K562 (cell line): ENCODE measurements around the gene TP73. TPM values are rescaled to one million over a fixed set of nuclear protein-coding genes. Genes with fewer than 3 reads are reported as not detected.

Experiments used
- ATAC-seq: fragments of 200-7000 bp; cut with Tn5 transposase; 3 replicates; pipeline ENCODE4 v1.9.1; 2020; ENCODE audit warnings: moderate library complexity
- BruUV-seq: library from RNA; stranded (reverse); fragments of 400-500 nt; replicated peaks from 2 replicates; lab custom pipeline; 2021; lab: Mats Ljungman, UMichigan
- CTCF ChIA-PET: fragments of 300-600 bp; formaldehyde crosslinking; extraction: SDS; loops from one replicate; lab custom pipeline; 2021; ENCODE audit warnings: low intra/inter-chr PET ratio; lab: Yijun Ruan, JAX
- POLR2A ChIA-PET: fragments of 300-600, 350-650 bp; sonication (Branson Sonifier 250); formaldehyde crosslinking; extraction: SDS; loops from one replicate; lab custom pipeline; 2021; ENCODE audit warnings: antibody characterized with exemption, inconsistent platforms; lab: Yijun Ruan, JAX
- DNase-seq, 4 experiments: peaks; one replicate each; pipeline versions ENCODE4 v3.0.0 to v3.0.0-alpha.2; 2011 to 2018; ENCODE audit warnings: low spot score in 3 of 4, mixed read lengths in 3 of 4; ENCODE audit errors: extremely low read depth in 1 of 4
- FAIRE-seq: peaks from 2 replicates; lab custom pipeline; 2011; peaks lifted over from hg19 to GRCh38; lab: Jason Lieb, UNC
- H2AFZ ChIP-seq: 2 replicates; pipeline ENCODE4 v1.6.0; 2011; ENCODE audit warnings: low read depth, low read length, control low read depth, inconsistent platforms
- H3K27ac ChIP-seq: fragments of 200-600 bp; 3 replicates; pipeline ENCODE4 v1.8.0; 2011; ENCODE audit warnings: low read depth, mild to moderate bottlenecking, control low read depth, inconsistent platforms, low read length, moderate library complexity, mixed read lengths; ENCODE audit errors: extremely low read depth
- H3K27me3 ChIP-seq, 2 experiments: fragments of 300-600 bp in 1 of 2; 2 replicates in 1 of 2; 3 replicates in 1 of 2; pipeline versions ENCODE4 v1.6.0 to v1.8.0; 2011; ENCODE audit warnings: inconsistent platforms in 2 of 2, low read length in 2 of 2, mild to moderate bottlenecking in 1 of 2, mixed read lengths in 1 of 2, moderate library complexity in 1 of 2; ENCODE audit not compliant: control insufficient read depth in 2 of 2, insufficient read depth in 2 of 2
- H3K36me3 ChIP-seq: fragments of 300-600 bp; 3 replicates; pipeline ENCODE4 v1.8.0; 2011; ENCODE audit warnings: mild to moderate bottlenecking, low read length, inconsistent platforms; ENCODE audit not compliant: control insufficient read depth, insufficient read depth
- H3K4me1 ChIP-seq, 2 experiments: fragments of 200-600 bp in 1 of 2; replicated peaks in 1 of 2; 2 replicates in 1 of 2; 3 replicates in 1 of 2; pipeline versions ENCODE4 v1.5.1 to v1.8.0; 2011; ENCODE audit warnings: inconsistent platforms in 2 of 2, low read length in 2 of 2, mild to moderate bottlenecking in 1 of 2, mixed read lengths in 1 of 2, moderate library complexity in 1 of 2; ENCODE audit not compliant: control insufficient read depth in 2 of 2, insufficient read depth in 2 of 2
- H3K4me2 ChIP-seq: 2 replicates; pipeline ENCODE4 v1.6.1; 2011; ENCODE audit warnings: low read length, control low read depth, inconsistent platforms, mixed read lengths; ENCODE audit not compliant: insufficient read depth
- H3K4me3 ChIP-seq: fragments of 200-600 bp; sonication (generic), shearing (Covaris generic); 2 replicates; pipeline ENCODE4 v1.5.1; 2016; ENCODE audit warnings: control low read depth, inconsistent platforms
- H3K79me2 ChIP-seq: fragments of 200-600 bp; 3 replicates; pipeline ENCODE4 v1.8.0; 2011; ENCODE audit warnings: low read length, inconsistent platforms; ENCODE audit not compliant: control insufficient read depth, insufficient read depth
- H3K9ac ChIP-seq, 2 experiments: 2 replicates each; pipeline versions ENCODE4 v1.6.0 to v1.6.1; 2011; ENCODE audit warnings: low read depth in 2 of 2, low read length in 2 of 2, control low read depth in 1 of 2, inconsistent platforms in 1 of 2, mild to moderate bottlenecking in 1 of 2, mixed read lengths in 1 of 2; ENCODE audit not compliant: insufficient read depth in 1 of 2
- H3K9me1 ChIP-seq: one replicate; pipeline ENCODE4 v1.6.0; 2011; ENCODE audit warnings: inconsistent platforms, mild to moderate bottlenecking, low read length, moderate library complexity; ENCODE audit not compliant: control insufficient read depth, insufficient read depth
- H3K9me3 ChIP-seq: replicated peaks from 2 replicates; pipeline ENCODE4 v1.5.1; 2011; ENCODE audit warnings: low read depth, low read length, inconsistent platforms; ENCODE audit not compliant: control insufficient read depth, insufficient read depth
- H4K20me1 ChIP-seq: replicated peaks from 2 replicates; pipeline ENCODE4 v1.6.1; 2011; ENCODE audit warnings: low read length, inconsistent platforms, mixed read lengths; ENCODE audit not compliant: control insufficient read depth, insufficient read depth
- EWSR1 ChIP-seq: fragments of 450-650 bp; IDR thresholded peaks from 2 replicates; pipeline ENCODE4 v1.6.1; 2018; ENCODE audit warnings: borderline replicate concordance, mild to moderate bottlenecking, low read depth, moderate library complexity; ENCODE audit not compliant: partially characterized antibody
- GABPA ChIP-seq: fragments of 200-800 bp; sonication (Bioruptor generic); conservative IDR thresholded peaks from 2 replicates; pipeline ENCODE4 v1.6.1; 2016; ENCODE audit warnings: low read depth, missing genetic modification characterization, missing compliant biosample characterization
- KAT8 ChIP-seq: fragments of 450-650 bp; IDR thresholded peaks from 2 replicates; pipeline ENCODE4 v1.6.1; 2016; ENCODE audit warnings: low read depth, mild to moderate bottlenecking
- SIN3B ChIP-seq: fragments of 450-650 bp; IDR thresholded peaks from 2 replicates; pipeline ENCODE4 v1.6.1; 2017; ENCODE audit warnings: low read depth, mild to moderate bottlenecking, moderate library complexity
- SMAD2 ChIP-seq: fragments of 150-350 bp; IDR thresholded peaks from 2 replicates; pipeline ENCODE4 v1.6.1; 2014; ENCODE audit warnings: low read depth, mild to moderate bottlenecking, low read length
- TEAD1 ChIP-seq, 2 experiments: fragments of 450-650 bp in 1 of 2; sonication (generic) in 1 of 2; formaldehyde crosslinking; IDR thresholded peaks; 2 replicates each; pipeline versions ENCODE4 v1.4.0 to v1.8.0; 2020 to 2022; ENCODE audit warnings: mild to moderate bottlenecking in 2 of 2, missing genetic modification reagents in 1 of 2
- ZBTB1 ChIP-seq: sonication (generic); formaldehyde crosslinking; IDR thresholded peaks from 2 replicates; pipeline ENCODE4 v1.8.1; 2023; ENCODE audit warnings: missing genetic modification reagents, low read depth, mild to moderate bottlenecking, borderline replicate concordance
- WGBS: fragments of 100-300 bp; shearing (Covaris generic); methylation state at CpG from one replicate; pipeline ENCODE4 v1.1.6; 2016; ENCODE audit warnings: low coverage, mixed read lengths; ENCODE audit not compliant: insufficient coverage; ENCODE audit errors: missing lambda C conversion rate; 5-methylcytosine and 5-hydroxymethylcytosine counted together
- in situ Hi-C: fragments of 300-500 bp; cut with MboI; formaldehyde crosslinking; loops from 4 replicates; pipeline ENCODE4 v1.15.0; 2018; ENCODE audit warnings: inconsistent platforms, mixed read lengths
- intact Hi-C: fragments of 100-400 bp; cut with micrococcal nuclease; formaldehyde crosslinking; loops from 2 replicates; pipeline ENCODE4 v1.14.2; 2022
- polyA plus RNA-seq, 8 experiments: library from polyadenylated mRNA; depleted of rRNA in 4 of 8; stranded (reverse) in 5 of 8; unstranded in 3 of 8; fragments of >200 nt; fragmentation: Nextera tagmentation in 2 of 8; fragmentation: Illumina TruSeq in 1 of 8; extraction: Ambion mirVana in 2 of 8; extraction: Trizol in 1 of 8; gene quantifications; 2 replicates each; pipeline versions ENCODE4 v1.2.1 to v1.2.3, GENCODE V29; 2011 to 2014; ENCODE audit warnings: inconsistent platforms in 1 of 8, missing spikeins in 1 of 8
- total RNA-seq, 7 experiments: library from RNA; depleted of rRNA in 6 of 7; stranded (reverse); fragments of >200 nt in 6 of 7; fragmentation: Illumina TruSeq in 2 of 7; extraction: Trizol in 2 of 7; gene quantifications; 2 replicates each; pipeline versions ENCODE4 v1.2.1 to v1.2.3, GENCODE V29; 2011 to 2021; ENCODE audit warnings: low replicate concordance in 1 of 7
- TF ChIP-seq, protein P1 (sequence below): sonication (generic); formaldehyde crosslinking; IDR thresholded peaks from 2 replicates; pipeline ENCODE4 v1.8.1; 2023; ENCODE audit warnings: mild to moderate bottlenecking, missing genetic modification reagents
- TF ChIP-seq, protein P2 (sequence below): sonication (generic); formaldehyde crosslinking; IDR thresholded peaks from 2 replicates; pipeline ENCODE4 v1.9.0; 2022; ENCODE audit warnings: mild to moderate bottlenecking, missing genetic modification reagents
- TF ChIP-seq, protein P3 (sequence below): fragments of 450-650 bp; IDR thresholded peaks from 2 replicates; pipeline ENCODE4 v1.6.1; 2016; ENCODE audit warnings: missing biosample characterization, missing genetic modification characterization
- TF ChIP-seq, protein P4 (sequence below): IDR thresholded peaks from 3 replicates; pipeline ENCODE4 v1.6.1; 2011; ENCODE audit warnings: borderline replicate concordance, mild to moderate bottlenecking, moderate library complexity; ENCODE audit not compliant: insufficient read length; ENCODE audit errors: extremely low read depth

The TP73 gene
- total and polyA plus RNA-seq, 9 of the 15 experiments (the other 6 are each of a cell fraction or from before 2014, with no cell fraction given): 0.07 to 1.6 (median 0.40) TPM; not detected in 2

DNA sequence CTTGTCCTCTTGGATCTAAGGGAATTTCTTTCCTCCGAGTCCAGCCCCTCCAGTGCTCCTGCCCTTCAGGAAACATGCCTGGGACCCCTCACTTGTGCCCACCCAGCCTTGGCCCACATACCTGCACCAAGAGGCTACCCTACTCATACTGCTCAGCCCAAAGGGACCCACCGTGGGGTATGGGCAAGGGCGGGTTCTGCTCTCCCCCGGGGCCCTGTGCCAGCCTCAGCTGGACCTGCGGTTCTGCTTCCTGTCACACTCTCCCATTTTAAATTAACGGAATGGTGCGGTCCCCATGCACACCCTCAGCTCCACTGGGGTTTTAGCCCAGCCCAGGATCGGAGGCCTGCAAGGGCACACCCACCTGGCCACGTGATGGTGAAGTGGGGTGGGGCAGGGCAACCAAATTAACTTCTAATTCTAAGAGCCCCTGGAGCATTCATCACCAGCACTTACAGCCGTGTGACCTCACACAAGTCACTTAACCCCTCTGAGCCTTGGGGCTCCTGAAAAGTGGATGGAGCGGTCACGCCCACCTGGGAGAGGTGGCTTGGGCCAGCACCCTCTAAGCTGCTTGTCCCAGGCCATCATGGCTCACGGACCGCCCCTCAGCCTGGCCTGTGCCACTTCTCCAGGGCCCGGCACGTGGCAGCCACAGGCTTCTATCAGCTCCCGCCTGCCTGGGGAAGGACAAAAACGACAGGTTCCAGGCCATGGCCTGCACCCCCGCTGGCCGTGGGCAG, 28.3 kb downstream of the TP73 start:
- CTCF ChIA-PET: no interaction called here
- peak overlapping the region in 1 of 2 experiments; percentile 56; a peak in 1 of 4 replicates for H3K9ac ChIP-seq
- no peaks in the 10 kb centered on the region for H3K9me3 ChIP-seq
- POLR2A ChIA-PET: interaction anchor here (0.6 to 1.3 kb wide), 3 partner anchors 14 to 1388 kb away, joined by 3 to 4 read pairs (median 4); no protein-coding TSS in a partner anchor
- WGBS: 9% methylated on average over 18 of the region's 20 CpGs
- H3K79me2 ChIP-seq: no peaks in the 10 kb centered on the region
- peak; percentile 23 for ATAC-seq
- no peak overlapping the region for H3K4me2 ChIP-seq
- BruUV-seq: no TSS peak
- H2AFZ ChIP-seq: no peak overlapping the region
- peak in 1 of 4 experiments; percentile 29 for DNase-seq
- H3K27ac ChIP-seq: no peak overlapping the region
- no peaks in the 10 kb centered on the region for H3K9me1 ChIP-seq
- in situ Hi-C loops (no loop called here), intact Hi-C loops (no loop called here)
- peaks cover 42% of the 10 kb centered on the region; the same call in 1 of the 2 replicates for H4K20me1 ChIP-seq
- no peak for FAIRE-seq
- H3K36me3 ChIP-seq: no peaks in the 10 kb centered on the region
- peaks cover 8 to 70% of the 10 kb centered on the region in 2 experiments for H3K27me3 ChIP-seq
- peaks cover 3 to 66% of the 10 kb centered on the region in 2 experiments; a peak in 3 of 5 replicates for H3K4me1 ChIP-seq
- H3K4me3 ChIP-seq: no peak overlapping the region
- TF ChIP-seq, protein P1, sequence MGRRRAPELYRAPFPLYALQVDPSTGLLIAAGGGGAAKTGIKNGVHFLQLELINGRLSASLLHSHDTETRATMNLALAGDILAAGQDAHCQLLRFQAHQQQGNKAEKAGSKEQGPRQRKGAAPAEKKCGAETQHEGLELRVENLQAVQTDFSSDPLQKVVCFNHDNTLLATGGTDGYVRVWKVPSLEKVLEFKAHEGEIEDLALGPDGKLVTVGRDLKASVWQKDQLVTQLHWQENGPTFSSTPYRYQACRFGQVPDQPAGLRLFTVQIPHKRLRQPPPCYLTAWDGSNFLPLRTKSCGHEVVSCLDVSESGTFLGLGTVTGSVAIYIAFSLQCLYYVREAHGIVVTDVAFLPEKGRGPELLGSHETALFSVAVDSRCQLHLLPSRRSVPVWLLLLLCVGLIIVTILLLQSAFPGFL (CRISPR knock-in tag): no peak
- TF ChIP-seq SMAD2 (no peak), ZBTB1 (CRISPR knock-in tag) (no peak), TEAD1 (CRISPR knock-in tag; IDR thresholded peaks at IDR 0.05) (0 out of 4 replicates have a peak, but pooled peaks of 1 of the 2 experiments have one; percentile 1), KAT8 (no peak), GABPA (tag) (no peak), EWSR1 (no peak), SIN3B (no peak)
- TF ChIP-seq, protein P2, sequence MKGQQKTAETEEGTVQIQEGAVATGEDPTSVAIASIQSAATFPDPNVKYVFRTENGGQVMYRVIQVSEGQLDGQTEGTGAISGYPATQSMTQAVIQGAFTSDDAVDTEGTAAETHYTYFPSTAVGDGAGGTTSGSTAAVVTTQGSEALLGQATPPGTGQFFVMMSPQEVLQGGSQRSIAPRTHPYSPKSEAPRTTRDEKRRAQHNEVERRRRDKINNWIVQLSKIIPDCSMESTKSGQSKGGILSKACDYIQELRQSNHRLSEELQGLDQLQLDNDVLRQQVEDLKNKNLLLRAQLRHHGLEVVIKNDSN: peak; percentile 83
- TF ChIP-seq, protein P3, sequence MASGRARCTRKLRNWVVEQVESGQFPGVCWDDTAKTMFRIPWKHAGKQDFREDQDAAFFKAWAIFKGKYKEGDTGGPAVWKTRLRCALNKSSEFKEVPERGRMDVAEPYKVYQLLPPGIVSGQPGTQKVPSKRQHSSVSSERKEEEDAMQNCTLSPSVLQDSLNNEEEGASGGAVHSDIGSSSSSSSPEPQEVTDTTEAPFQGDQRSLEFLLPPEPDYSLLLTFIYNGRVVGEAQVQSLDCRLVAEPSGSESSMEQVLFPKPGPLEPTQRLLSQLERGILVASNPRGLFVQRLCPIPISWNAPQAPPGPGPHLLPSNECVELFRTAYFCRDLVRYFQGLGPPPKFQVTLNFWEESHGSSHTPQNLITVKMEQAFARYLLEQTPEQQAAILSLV (tag): no peak
- TF ChIP-seq, protein P4, sequence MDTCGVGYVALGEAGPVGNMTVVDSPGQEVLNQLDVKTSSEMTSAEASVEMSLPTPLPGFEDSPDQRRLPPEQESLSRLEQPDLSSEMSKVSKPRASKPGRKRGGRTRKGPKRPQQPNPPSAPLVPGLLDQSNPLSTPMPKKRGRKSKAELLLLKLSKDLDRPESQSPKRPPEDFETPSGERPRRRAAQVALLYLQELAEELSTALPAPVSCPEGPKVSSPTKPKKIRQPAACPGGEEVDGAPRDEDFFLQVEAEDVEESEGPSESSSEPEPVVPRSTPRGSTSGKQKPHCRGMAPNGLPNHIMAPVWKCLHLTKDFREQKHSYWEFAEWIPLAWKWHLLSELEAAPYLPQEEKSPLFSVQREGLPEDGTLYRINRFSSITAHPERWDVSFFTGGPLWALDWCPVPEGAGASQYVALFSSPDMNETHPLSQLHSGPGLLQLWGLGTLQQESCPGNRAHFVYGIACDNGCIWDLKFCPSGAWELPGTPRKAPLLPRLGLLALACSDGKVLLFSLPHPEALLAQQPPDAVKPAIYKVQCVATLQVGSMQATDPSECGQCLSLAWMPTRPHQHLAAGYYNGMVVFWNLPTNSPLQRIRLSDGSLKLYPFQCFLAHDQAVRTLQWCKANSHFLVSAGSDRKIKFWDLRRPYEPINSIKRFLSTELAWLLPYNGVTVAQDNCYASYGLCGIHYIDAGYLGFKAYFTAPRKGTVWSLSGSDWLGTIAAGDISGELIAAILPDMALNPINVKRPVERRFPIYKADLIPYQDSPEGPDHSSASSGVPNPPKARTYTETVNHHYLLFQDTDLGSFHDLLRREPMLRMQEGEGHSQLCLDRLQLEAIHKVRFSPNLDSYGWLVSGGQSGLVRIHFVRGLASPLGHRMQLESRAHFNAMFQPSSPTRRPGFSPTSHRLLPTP: no peak
